ENCODE data around the gene SMAD2. TPM values are rescaled to one million over a fixed set of nuclear protein-coding genes. Genes with fewer than 3 reads are reported as not detected.

SMAD2 gene
- total and polyA plus RNA-seq, 4 donors, result 11.8 to 31.3 (median 22.8) TPM

GRCh38 chr18:47800756-47801155 is 129.7 kb downstream of the SMAD2 start:
- 88% methylated on average over 6 of the region's 6 CpGs for WGBS
- DNase-seq (ENCODE audit: low spot score), result no peak
- H3K27me3 ChIP-seq (ENCODE audit: control insufficient read depth in 4 of 4, insufficient read depth in 4 of 4, low read length in 3 of 4), result peaks cover 0 to 2% (median 0%) of the 10 kb centered on the region in 4 donors
- TF ChIP-seq EGR1 (IDR thresholded peaks at IDR 0.05; ENCODE audit: low read depth in 2 of 2), result no peak
- no peak for TF ChIP-seq REST (IDR thresholded peaks at IDR 0.05)
- no peak for TF ChIP-seq SP1 (IDR thresholded peaks at IDR 0.05)
- TF ChIP-seq MAX (IDR thresholded peaks at IDR 0.05), result no peak
- no peak for TF ChIP-seq YY1 (IDR thresholded peaks at IDR 0.05)
- TF ChIP-seq HNF4A (conservative IDR thresholded peaks at IDR 0.05), result no peak
- no peak for TF ChIP-seq JUND (IDR thresholded peaks at IDR 0.05)
- TF ChIP-seq GABPA (IDR thresholded peaks at IDR 0.05 in 1 of 2, conservative IDR thresholded peaks at IDR 0.05 in 1 of 2), result no peak
- TF ChIP-seq NR2F2 (IDR thresholded peaks at IDR 0.05), result no peak
- H3K4me1 ChIP-seq (ENCODE audit: control insufficient read depth in 4 of 4, insufficient read depth in 4 of 4, low read length in 3 of 4), result no peaks in the 10 kb centered on the region
- H3K9me3 ChIP-seq (ENCODE audit: control insufficient read depth in 4 of 4, low read length in 3 of 4), result no peaks in the 10 kb centered on the region
- H3K9ac ChIP-seq (ENCODE audit: low read depth in 1 of 2, low read length in 2 of 2), result no peak overlapping the region
- no peak overlapping the region for H3K4me3 ChIP-seq (ENCODE audit: low read depth in 1 of 3, low read length in 3 of 3)
- H3K27ac ChIP-seq (ENCODE audit: low read depth in 1 of 2, low read length in 2 of 2), result no peak overlapping the region
- H3K36me3 ChIP-seq (ENCODE audit: control insufficient read depth in 4 of 4, insufficient read depth in 3 of 4, low read depth in 1 of 4, low read length in 3 of 4), result no peaks in the 10 kb centered on the region

GRCh38 chr18:47800248-47800647 is 130.2 kb downstream of the SMAD2 start:
- Histone ChIP-seq H3K27me3 (ENCODE audit: control insufficient read depth in 4 of 4, insufficient read depth in 4 of 4, low read length in 3 of 4) (peaks cover 0 to 2% (median 0%) of the 10 kb centered on the region in 4 donors), H3K9ac (ENCODE audit: low read depth in 1 of 2, low read length in 2 of 2) (no peak overlapping the region), H3K27ac (ENCODE audit: low read depth in 1 of 2, low read length in 2 of 2) (no peak overlapping the region), H3K4me3 (ENCODE audit: low read depth in 1 of 3, low read length in 3 of 3) (no peak overlapping the region), H3K36me3 (ENCODE audit: control insufficient read depth in 4 of 4, insufficient read depth in 3 of 4, low read depth in 1 of 4, low read length in 3 of 4) (no peaks in the 10 kb centered on the region), H3K4me1 (ENCODE audit: control insufficient read depth in 4 of 4, insufficient read depth in 4 of 4, low read length in 3 of 4) (no peaks in the 10 kb centered on the region), H3K9me3 (ENCODE audit: control insufficient read depth in 4 of 4, low read length in 3 of 4) (no peaks in the 10 kb centered on the region)
- TF ChIP-seq YY1 (IDR thresholded peaks at IDR 0.05), result no peak
- TF ChIP-seq REST (IDR thresholded peaks at IDR 0.05), result no peak
- no peak for TF ChIP-seq JUND (IDR thresholded peaks at IDR 0.05)
- whole genome bisulfite sequencing, result 82% methylated on average over 10 of the region's 10 CpGs
- no peak for DNase-seq (ENCODE audit: low spot score)

- Histone ChIP-seq H3K9ac (ENCODE audit: low read depth in 1 of 2, low read length in 2 of 2) (no peak overlapping the region), H3K4me1 (ENCODE audit: control insufficient read depth in 4 of 4, insufficient read depth in 4 of 4, low read length in 3 of 4) (no peaks in the 10 kb centered on the region), H3K27me3 (ENCODE audit: control insufficient read depth in 4 of 4, insufficient read depth in 4 of 4, low read length in 3 of 4) (peaks cover 0 to 2% (median 0%) of the 10 kb centered on the region in 4 donors), H3K36me3 (ENCODE audit: control insufficient read depth in 4 of 4, insufficient read depth in 3 of 4, low read depth in 1 of 4, low read length in 3 of 4) (no peaks in the 10 kb centered on the region), H3K4me3 (ENCODE audit: low read depth in 1 of 3, low read length in 3 of 3) (no peak overlapping the region), H3K27ac (ENCODE audit: low read depth in 1 of 2, low read length in 2 of 2) (no peak overlapping the region), H3K9me3 (ENCODE audit: control insufficient read depth in 4 of 4, low read length in 3 of 4) (no peaks in the 10 kb centered on the region)
- WGBS, result 78% methylated on average over 13 of the region's 13 CpGs
- DNase-seq (ENCODE audit: low spot score), result no peak
- no peak for TF ChIP-seq RAD21 (IDR thresholded peaks at IDR 0.05)
- no peak for TF ChIP-seq TAF1 (conservative IDR thresholded peaks at IDR 0.05)
- TF ChIP-seq YY1 (IDR thresholded peaks at IDR 0.05), result no peak
- no peak for TF ChIP-seq HNF4G (IDR thresholded peaks at IDR 0.05)
- no peak for TF ChIP-seq HNF4A (conservative IDR thresholded peaks at IDR 0.05)
- no peak for TF ChIP-seq JUND (IDR thresholded peaks at IDR 0.05)
- TF ChIP-seq EGR1 (IDR thresholded peaks at IDR 0.05; ENCODE audit: low read depth in 2 of 2), result no peak
- no peak for TF ChIP-seq GABPA (IDR thresholded peaks at IDR 0.05 in 1 of 2, conservative IDR thresholded peaks at IDR 0.05 in 1 of 2)
- no peak for TF ChIP-seq SP1 (IDR thresholded peaks at IDR 0.05)
- no peak for TF ChIP-seq ZBTB33 (IDR thresholded peaks at IDR 0.05)
- no peak for TF ChIP-seq REST (IDR thresholded peaks at IDR 0.05)
- TF ChIP-seq FOXA1 (IDR thresholded peaks at IDR 0.05), result no peak
Observed at GRCh38 chr18:47799376-47799775, 131.1 kb downstream of the SMAD2 start.

Measured in liver (tissue), 9 donors.